GM10847 (cell line): ENCODE measurements around the gene PHIP.

Experiments used
- POLR2A ChIP-seq: IDR thresholded peaks from 2 replicates; pipeline ENCODE4 v1.6.1; 2011; ENCODE audit not compliant: insufficient read length; ENCODE audit errors: extremely low read depth

PHIP gene

DNA sequence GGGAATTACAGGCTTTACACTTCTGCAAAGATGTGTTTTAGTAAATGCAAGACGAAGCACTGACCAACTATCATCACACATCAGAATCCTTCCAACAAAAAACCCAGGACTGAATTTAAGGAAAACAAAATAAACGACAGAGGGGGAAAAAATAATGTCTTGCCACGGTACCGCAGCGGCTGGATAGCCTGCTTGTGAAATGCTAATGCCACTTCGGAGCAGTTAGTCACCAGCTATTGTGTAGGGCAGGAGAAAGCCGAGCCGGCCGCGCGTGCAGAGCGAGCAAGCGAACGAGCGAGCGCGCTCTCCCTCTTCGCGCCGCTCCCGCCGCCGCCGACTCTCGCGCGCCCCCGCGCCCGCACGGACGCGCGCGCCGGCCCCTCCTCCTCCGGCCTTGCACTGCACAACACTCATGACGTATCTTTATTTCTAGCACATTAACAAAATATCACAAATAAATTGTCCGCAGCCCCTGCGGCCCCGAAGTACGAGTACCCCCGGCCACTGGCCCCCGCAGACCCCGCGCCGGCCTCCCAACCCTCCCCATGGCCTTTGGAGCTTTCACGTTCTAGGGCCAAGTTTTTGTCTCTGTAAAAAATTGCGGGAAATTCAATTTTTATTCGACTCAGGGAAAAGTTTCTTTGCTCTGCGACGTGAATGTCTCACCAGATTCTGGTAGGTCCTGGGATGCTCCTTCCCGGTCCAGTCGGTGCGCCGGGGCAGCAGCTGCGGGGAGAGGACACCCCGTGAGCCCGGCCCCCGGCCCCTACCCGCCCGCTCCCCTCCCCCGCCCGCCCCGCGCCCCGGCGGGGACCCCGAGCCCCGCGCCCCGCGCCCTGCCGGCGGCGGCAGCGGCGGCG, 1.0 kb downstream of the PHIP start:
- peak; percentile 32 for TF ChIP-seq POLR2A

DNA sequence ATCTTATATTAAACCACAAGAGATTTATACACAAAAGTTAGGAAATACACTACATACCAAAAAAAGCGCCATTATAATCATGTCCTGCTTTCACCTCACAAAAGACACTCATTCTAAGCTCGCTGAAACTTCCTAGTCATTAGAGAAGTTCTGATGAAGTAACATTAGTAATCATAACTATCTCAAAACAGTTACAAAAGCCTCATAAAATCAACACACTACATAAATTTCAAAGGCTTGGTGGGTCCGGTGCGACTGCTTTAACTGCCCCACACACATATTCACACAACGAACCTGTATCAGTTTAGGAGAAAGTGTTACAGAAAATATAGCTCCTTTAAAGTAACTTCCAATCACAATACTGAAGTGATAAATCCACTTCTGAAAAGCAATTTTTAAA, 1.9 kb downstream of the PHIP start:
- TF ChIP-seq POLR2A, result no peak

DNA sequence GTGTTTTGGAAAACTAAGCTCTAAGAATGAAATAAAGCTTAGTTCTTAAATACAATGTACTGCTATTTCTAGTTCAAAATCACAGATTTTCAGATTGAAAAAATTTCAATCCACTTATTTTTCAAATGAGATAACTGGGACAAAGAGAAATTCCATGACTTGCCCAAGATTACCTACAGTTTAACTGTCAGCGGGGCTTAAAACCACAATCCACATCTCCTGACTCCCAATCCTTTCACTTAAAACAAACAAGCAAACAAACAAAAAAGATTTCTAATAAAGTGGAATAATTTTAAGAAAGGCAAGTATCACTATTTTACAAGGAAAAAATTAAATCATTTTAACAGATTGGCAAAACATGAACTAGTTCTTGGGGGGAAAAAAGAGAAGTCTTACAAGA, 4.2 kb downstream of the PHIP start:
- TF ChIP-seq POLR2A, result no peak

DNA sequence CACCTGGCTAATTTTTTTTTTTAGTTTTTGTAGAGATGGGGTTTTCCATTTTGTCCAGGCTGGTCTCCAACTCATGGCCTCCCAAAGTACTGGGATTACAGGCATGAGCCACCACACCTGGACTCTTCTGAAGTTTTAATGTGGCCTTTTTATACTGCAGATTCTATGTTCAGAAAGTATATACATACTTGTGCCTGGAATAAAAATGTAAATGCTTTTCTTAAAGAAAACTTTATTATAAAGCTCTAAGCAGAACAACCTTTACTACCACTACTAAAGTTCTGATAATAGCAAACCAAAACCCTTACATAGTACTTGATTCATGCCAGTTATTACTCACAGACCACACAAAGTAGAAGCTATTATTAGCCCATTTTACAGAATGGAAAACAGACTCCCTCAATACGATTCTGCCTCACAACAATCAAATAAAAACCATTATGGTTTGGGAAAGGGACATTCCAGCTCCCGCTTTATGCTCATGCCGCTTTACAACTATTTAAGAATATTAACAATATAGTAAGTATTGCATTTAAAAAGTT, 5.3 kb downstream of the PHIP start:
- TF ChIP-seq POLR2A, result no peak

DNA sequence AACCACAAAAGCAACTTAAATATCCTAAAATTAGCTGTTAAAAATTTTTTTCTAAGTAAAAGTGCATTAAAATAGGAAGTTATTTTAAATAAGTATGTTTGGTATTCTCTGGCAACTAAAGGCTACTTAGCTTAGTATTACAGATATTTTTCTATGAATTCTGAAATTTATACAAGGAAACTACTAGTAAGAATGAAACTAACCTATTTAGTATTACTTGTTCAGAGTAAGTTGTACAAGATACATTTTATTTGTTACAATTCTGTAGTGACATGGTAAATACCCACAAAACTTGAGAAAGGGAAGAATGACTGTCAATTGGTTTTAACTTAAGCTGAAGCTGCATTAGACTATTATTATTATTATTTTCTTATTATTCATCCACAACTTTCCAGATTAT, 6.5 kb downstream of the PHIP start:
- no peak for TF ChIP-seq POLR2A

DNA sequence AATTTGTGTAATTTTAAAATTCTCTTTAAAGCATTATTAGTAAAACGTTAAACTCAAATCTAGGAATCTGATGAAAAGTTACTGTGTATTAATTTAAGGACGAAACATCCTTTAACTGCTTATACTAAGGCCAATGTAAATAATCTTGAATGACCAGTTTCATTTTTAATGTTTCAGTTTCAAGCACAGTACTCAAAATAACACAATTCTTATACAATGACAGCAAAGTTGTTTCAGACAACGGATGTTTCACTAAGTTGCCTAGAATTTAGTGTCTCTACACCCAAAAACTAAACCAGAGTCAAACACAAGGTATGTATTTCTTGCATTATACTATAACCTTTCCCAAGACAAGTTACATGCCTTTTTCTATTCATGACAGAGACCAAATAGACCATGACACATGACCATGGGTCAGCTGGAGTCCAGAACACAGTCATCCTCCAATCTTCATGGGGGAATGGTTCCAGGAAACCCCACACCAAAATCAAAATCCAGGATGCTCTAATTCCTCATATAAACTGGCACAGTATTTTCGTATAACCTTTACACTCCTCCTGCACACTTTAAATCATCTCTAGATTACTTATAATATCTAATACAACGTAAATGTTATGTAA, 7.7 kb downstream of the PHIP start:
- TF ChIP-seq POLR2A, result no peak

DNA sequence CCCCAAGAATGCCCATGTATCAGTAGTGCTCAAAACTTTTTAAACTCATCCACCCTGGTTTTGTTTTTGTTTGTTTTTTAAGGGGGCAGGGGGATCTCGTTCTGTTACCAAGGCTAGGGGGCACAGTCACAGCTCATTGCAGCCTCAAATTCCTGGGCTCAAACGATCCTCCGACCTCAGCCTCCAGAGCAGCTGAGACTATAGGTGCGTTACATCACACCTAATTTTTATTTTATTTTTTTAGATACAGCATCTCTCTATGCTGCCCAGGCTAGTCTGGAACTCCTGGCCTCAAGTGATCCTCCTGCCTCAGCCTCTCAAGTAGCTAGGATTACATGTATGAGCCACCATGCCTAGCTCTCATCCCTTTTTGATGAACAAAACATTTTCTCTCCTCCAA, 11.2 kb downstream of the PHIP start:
- no peak for TF ChIP-seq POLR2A

DNA sequence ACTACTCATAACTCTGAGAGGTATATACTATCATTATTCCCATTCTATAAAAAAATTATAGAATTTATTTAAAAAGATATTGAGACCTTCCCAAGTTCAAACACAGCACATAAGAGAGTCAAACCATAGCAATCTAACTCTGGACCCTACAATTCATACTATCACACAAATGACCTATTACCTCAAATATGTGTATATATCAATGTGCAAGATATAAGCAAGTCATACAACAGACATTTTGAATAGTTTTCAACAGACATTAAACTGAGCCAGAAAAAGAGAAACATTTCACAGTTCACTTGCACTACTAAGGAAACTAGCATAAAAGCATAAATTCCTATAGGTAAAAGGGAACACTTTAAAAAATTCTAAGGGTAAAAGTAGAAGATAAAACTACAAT, 11.7 kb downstream of the PHIP start:
- no peak for TF ChIP-seq POLR2A

DNA sequence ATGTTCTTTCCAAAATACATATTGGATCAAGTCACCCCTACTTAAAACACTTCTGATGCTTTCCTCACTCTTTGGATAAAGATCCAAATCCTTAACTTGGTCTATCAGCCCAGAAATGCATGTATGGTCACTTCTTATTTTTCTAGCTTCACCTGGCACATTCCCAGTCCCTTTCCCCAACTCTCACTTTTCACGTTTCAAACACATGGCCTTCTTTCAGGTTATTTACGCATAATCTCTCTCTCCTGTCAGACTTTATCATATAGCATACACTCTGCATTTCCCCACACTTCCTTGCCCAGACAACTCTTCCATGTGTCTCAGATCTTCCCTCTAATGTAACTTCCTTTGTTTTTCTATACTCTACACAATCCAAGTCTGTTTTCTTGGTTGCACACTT, 12.8 kb downstream of the PHIP start:
- no peak for TF ChIP-seq POLR2A

DNA sequence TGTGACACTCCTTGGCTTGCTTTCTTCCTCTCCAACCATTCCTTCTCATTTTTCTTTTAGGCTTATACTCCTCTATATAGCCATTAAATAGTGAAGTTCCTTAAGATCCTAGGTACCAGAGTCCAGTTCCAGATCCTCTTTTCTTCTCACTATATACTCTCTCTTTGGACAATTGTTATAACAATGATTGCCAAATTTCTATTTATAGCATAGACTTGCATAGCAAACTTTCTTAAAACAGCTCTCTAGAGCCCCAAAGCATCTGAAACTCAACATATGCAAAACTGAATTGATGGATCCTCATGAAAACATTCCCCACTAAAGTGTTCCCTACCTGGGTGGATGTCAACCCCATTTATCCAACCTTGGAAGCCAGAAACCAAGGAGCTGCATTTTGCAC, 13.4 kb downstream of the PHIP start:
- TF ChIP-seq POLR2A, result no peak

DNA sequence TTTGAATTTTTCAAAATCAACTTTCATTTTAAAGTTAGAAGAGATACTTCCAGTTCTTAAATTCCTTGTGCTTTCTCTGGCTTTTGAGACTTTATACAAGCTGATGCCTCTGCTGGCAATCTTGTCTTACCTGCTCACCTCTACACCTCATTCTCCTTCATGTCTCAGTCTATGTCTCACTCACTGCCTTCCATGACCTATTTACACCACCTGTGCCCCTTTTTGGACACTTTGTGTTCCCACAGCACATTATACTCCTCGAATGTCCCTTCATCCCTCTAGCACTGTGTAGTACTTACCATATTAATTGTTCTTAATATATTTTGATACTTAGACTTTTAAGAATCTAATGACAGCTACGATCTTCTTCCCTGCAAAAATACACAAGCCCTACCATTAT, 15.3 kb downstream of the PHIP start:
- TF ChIP-seq POLR2A, result no peak

DNA sequence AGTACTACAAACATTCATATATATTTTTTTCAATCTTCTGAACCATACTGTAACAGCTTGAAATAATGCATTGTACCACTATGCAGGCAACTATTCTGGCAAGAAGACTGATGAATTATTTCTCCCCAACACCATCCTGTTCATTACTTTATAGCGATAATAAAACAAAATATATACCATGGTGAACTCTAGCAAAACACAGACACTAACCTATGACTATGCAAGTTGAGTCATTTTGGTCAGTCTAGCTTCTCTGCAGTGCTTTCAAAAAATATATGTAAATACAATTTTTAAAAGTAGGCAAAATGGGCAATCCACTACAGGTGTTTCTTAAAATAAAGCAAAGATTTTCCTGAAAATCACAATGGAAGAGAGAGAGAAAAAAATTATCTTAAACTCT, 20.3 kb downstream of the PHIP start:
- TF ChIP-seq POLR2A, result no peak

DNA sequence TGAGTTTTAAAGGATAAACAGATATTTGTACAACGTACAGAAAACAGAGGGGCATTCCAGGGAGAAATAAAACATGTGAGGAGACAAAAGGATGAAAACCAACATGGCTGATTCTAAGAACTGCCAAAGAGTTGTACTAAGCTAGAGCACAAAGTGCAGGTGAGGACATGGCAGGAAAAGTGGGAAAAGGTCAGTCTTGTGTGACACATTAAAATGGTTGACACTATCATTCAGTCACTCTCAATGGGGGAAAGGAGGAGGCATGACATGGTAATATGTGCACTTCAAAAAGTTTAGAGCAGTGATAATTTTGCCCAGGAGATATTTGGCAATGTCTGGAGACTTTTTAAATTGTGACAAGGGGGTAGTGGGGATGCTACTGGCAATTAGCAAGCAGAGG, 21.8 kb downstream of the PHIP start:
- no peak for TF ChIP-seq POLR2A

DNA sequence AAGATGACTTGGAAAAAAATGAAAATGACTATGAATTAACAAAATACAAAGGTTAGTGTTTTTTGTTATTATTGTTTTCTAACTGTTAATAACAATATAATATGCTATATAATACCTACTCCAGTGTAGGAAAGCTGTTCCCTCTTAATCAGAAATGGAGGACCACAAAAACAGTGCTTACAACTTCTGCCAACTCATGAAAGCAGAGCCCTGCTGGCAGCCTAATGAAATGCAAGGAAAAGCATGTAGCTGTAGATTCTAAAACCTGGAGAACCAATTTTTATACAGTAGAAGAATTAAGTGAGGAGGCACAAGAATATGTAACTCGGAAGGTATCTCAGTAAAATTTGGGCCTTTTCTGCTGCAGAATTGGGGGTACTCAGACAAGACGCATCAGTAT, 29.4 kb downstream of the PHIP start:
- no peak for TF ChIP-seq POLR2A

DNA sequence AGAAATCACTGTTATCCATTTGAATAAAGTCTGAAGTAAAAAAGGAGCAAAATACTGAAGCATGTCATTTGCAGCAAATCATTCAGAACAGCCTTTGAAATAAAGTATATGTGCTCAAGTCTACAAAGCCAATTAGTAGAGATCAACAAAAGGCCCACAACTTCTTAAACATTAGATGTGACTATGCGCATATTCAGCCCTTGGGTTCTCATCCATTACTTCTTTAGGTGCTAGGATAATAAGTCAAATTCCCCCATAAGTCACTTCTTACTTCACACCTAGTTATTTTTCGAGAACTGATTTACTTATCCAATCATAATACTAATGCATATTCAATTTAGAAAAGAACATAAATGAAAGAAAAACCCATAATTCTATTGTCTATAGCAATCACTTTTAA, 31.0 kb downstream of the PHIP start:
- no peak for TF ChIP-seq POLR2A

DNA sequence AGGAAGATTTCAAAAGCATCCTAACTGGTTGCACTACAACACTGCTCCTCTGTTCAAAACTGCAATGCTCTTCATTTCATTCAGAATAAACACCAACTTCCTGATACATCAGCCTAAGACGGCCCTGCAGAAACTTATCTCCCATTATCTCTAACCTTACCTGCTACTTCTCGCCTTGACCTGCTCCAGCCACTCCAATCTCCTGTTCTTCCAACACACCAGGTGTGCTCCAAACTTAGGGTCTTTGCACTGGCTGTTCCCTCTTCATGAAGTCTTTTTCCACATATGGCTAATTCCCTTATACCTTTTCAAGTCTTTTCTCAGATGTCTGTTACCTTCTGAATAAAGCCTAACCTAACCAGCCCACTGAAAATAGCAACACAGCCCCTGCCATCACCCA, 32.1 kb downstream of the PHIP start:
- no peak for TF ChIP-seq POLR2A

DNA sequence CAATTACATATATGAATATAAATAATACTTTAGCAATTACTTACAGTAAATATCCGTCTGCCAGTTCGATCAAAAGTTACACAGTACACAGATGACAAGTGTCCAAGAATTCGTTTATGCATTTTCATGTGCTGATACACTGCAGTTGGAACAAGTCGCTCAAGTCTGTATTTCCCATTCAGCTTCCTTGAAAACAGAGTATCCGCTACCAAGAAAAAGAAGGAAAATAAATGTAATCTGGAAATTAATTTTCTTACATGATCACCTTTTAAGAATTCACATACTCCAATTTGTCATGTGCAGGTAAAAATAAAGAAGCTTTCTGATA, 35.3 kb downstream of the PHIP start:
- TF ChIP-seq POLR2A, result no peak
